Cerebellar cortex (tissue), 1 donor: ENCODE measurements around the gene MAN1A1.

ENCODE experiments used
- DNase-seq: peaks from one replicate; pipeline ENCODE4 v3.0.0-alpha.2; 2015; ENCODE audit warnings: low spot score

Gene MAN1A1

GRCh38 chr6:119195848-119196247 is 153.7 kb downstream of the MAN1A1 start:
- peak; percentile 9 for DNase-seq

- DNase-seq: no peak
Observed at GRCh38 chr6:119195204-119195603, 154.4 kb downstream of the MAN1A1 start.

GRCh38 chr6:119193707-119194106 is 155.9 kb downstream of the MAN1A1 start:
- DNase-seq: no peak

- no peak for DNase-seq
Observed at GRCh38 chr6:119192200-119192599, 157.4 kb downstream of the MAN1A1 start.

- DNase-seq: no peak
Observed at GRCh38 chr6:119190176-119190575, 159.4 kb downstream of the MAN1A1 start.

GRCh38 chr6:119189498-119189897 is 160.1 kb downstream of the MAN1A1 start:
- DNase-seq: no peak

GRCh38 chr6:119187596-119187995 is 162.0 kb downstream of the MAN1A1 start:
- DNase-seq: no peak

- no peak for DNase-seq
Observed at GRCh38 chr6:119186490-119186889, 163.1 kb downstream of the MAN1A1 start.

GRCh38 chr6:119184008-119184648 is 165.4 kb downstream of the MAN1A1 start:
- DNase-seq: no peak

GRCh38 chr6:119183457-119183856 is 166.1 kb downstream of the MAN1A1 start:
- DNase-seq: no peak

- DNase-seq: no peak
Observed at GRCh38 chr6:119182875-119183274, 166.7 kb downstream of the MAN1A1 start.

- no peak for DNase-seq
Observed at GRCh38 chr6:119182216-119182803, 167.3 kb downstream of the MAN1A1 start.

- no peak for DNase-seq
Observed at GRCh38 chr6:119181046-119181445, 168.5 kb downstream of the MAN1A1 start.

GRCh38 chr6:119179842-119180241 is 169.7 kb downstream of the MAN1A1 start:
- no peak for DNase-seq

GRCh38 chr6:119179062-119179461 is 170.5 kb downstream of the MAN1A1 start:
- no peak for DNase-seq

- DNase-seq: no peak
Observed at GRCh38 chr6:119176445-119176844, 173.1 kb downstream of the MAN1A1 start.

GRCh38 chr6:119174879-119175817 is 174.4 kb downstream of the MAN1A1 start:
- no peak for DNase-seq

- DNase-seq: no peak
Observed at GRCh38 chr6:119174085-119174445, 175.5 kb downstream of the MAN1A1 start.

- no peak for DNase-seq
Observed at GRCh38 chr6:119173249-119174084, 176.1 kb downstream of the MAN1A1 start.

GRCh38 chr6:119172824-119173223 is 176.7 kb downstream of the MAN1A1 start:
- no peak for DNase-seq

- DNase-seq: no peak
Observed at GRCh38 chr6:119171864-119172588, 177.5 kb downstream of the MAN1A1 start.
